ENCODE results near the gene TFEB.

- TF ChIP-seq POLR2A (IDR thresholded peaks at IDR 0.05), result no peak
- TF ChIP-seq, protein P1, sequence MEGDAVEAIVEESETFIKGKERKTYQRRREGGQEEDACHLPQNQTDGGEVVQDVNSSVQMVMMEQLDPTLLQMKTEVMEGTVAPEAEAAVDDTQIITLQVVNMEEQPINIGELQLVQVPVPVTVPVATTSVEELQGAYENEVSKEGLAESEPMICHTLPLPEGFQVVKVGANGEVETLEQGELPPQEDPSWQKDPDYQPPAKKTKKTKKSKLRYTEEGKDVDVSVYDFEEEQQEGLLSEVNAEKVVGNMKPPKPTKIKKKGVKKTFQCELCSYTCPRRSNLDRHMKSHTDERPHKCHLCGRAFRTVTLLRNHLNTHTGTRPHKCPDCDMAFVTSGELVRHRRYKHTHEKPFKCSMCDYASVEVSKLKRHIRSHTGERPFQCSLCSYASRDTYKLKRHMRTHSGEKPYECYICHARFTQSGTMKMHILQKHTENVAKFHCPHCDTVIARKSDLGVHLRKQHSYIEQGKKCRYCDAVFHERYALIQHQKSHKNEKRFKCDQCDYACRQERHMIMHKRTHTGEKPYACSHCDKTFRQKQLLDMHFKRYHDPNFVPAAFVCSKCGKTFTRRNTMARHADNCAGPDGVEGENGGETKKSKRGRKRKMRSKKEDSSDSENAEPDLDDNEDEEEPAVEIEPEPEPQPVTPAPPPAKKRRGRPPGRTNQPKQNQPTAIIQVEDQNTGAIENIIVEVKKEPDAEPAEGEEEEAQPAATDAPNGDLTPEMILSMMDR (IDR thresholded peaks at IDR 0.05), result no peak
These were observed 78.0 kb downstream of the TFEB start for GRCh38 chr6:41657131-41658094.

Measured in thyroid gland (tissue), 4 donors.